Ovary (tissue), 10 donors: ENCODE results near the gene MAFB. TPM values are rescaled to one million over a fixed set of nuclear protein-coding genes. Genes with fewer than 3 reads are reported as not detected.
A peak's percentile ranks its signal among the peaks of the same experiment; 100 is the strongest.
"Not testable (repeated sequence)": the region's sequence is repeated elsewhere in the genome, so short reads cannot be mapped to it uniquely, and the experiment has no call there.

Experiments
- DNase-seq, 5 donors: peaks; one replicate each; pipeline ENCODE4 v3.0.0-alpha.2; 2019 to 2020
- H3K27ac ChIP-seq, 2 donors: fragments of 200-600 bp; one replicate each; pipeline versions ENCODE4 v1.5.1 to v1.8.0; 2019 to 2022
- H3K27me3 ChIP-seq: fragments of 200-600 bp; one replicate; pipeline ENCODE4 v1.8.0; 2022
- H3K36me3 ChIP-seq: fragments of 200-600 bp; sonication (generic); one replicate; pipeline ENCODE4 v1.5.1; 2019
- H3K4me1 ChIP-seq: one replicate; pipeline ENCODE4 v1.8.1; 2013; ENCODE audit warnings: mild to moderate bottlenecking, moderate library complexity; ENCODE audit not compliant: insufficient read depth
- H3K4me3 ChIP-seq: fragments of 200-600 bp; sonication (generic); one replicate; pipeline ENCODE4 v1.5.1; 2017
- H3K9me3 ChIP-seq, 2 donors: fragments of 200-600 bp in 1 of 2; sonication (generic) in 1 of 2; one replicate each; pipeline versions ENCODE4 v1.5.1 to v1.8.1; 2013 to 2019; ENCODE audit warnings: mild to moderate bottlenecking in 1 of 2, moderate library complexity in 1 of 2
- CTCF ChIP-seq, 3 donors: fragments of 450-650 bp in 2 of 3; fragments of 200-600 bp in 1 of 3; IDR thresholded peaks; one replicate each; pipeline versions ENCODE4 v1.5.1 to v1.8.0; 2016 to 2022; ENCODE audit warnings: antibody characterized with exemption in 3 of 3, mild to moderate bottlenecking in 1 of 3
- EP300 ChIP-seq: sonication (generic); formaldehyde crosslinking; IDR thresholded peaks from one replicate; pipeline ENCODE4 v1.6.1; 2017; ENCODE audit warnings: antibody characterized with exemption
- POLR2A ChIP-seq: fragments of 450-650 bp; IDR thresholded peaks from one replicate; pipeline ENCODE4 v1.6.1; 2017; ENCODE audit warnings: antibody characterized with exemption, mild to moderate bottlenecking, moderate library complexity
- WGBS, 3 donors: extraction: QIAGEN DNeasy Blood & Tissue Kit in 1 of 3; methylation state at CpG; one replicate each; pipeline versions ENCODE4 v1.1.5 to v1.1.7; 2013 to 2017; 5-methylcytosine and 5-hydroxymethylcytosine counted together
- intact Hi-C, 4 donors: fragments of 100-400 bp; cut with DNase I; formaldehyde crosslinking; loops; one replicate each; pipeline versions ENCODE4 v1.11.0 to v1.15.1; 2022 to 2023
- long read RNA-seq, 3 donors: library from polyadenylated mRNA in 2 of 3; unstranded in 2 of 3; transcript quantifications; one replicate each; pipeline ENCODE4 v2.0.0 and lab custom pipeline, GENCODE V29; 2021 to 2026
- polyA plus RNA-seq, 2 donors: library from polyadenylated mRNA; stranded (reverse); fragments of 200-250 nt in 1 of 2; fragments of 350-450 nt in 1 of 2; fragmentation: Illumina TruSeq in 1 of 2; extraction: RNeasy Lipid Tissue Mini Kit (QIAGEN cat#74804) in 1 of 2; gene quantifications; one replicate each; pipeline ENCODE4 v1.2.3, GENCODE V29; 2013 to 2014
- total RNA-seq, 7 donors: library from RNA; depleted of rRNA in 2 of 7; stranded (reverse); fragments of >200 nt in 2 of 7; fragmentation: NEBNext Ultra II Directional in 3 of 7; extraction: Animal tissue kit (Norgen Biotek cat#: 25700) in 3 of 7; gene quantifications; one replicate each; pipeline versions ENCODE4 v1.1.0 to v1.2.4, GENCODE V29; 2016 to 2023
- donor health status: DM: no; HTN: no; CAD: no; lungs with moderate emphysema.
- donor health status: DM: no; HTN: no; CAD: no.
- donor health status: Bipolar disorder and iron deficiency.
- donor health status: DM: yes; HTN: yes; CAD: no.
- donor health status: DM: no; HTN: no; CAD: no.
- donor health status: DM: yes; HTN: yes; CAD: no.

MAFB gene
- total RNA-seq = 10 to 100 TPM in 4 of 7 donors, 1 to 10 TPM in 3; 7.9 to 29.4 (median 11.9) TPM
- polyA plus RNA-seq = 10 to 100 TPM in 1 of 2 donors, 1 to 10 TPM in 1; 6.9 to 19.3 TPM
- long read RNA-seq, donor 1, transcript MAFB-201 (1 exons, 3,393 nt) = major isoform, 11 of 11 reads
- long read RNA-seq, donor 1, partial matches to known transcripts = 0 of 11 reads
- long read RNA-seq, donor 1, other reads (novel, unspliced or antisense) = 0 of 11 reads
- long read RNA-seq, donor 2, partial matches to known transcripts = 0 of 1 reads
- long read RNA-seq, donor 2, other reads (novel, unspliced or antisense) = 0 of 1 reads
- long read RNA-seq, donor 3, transcript MAFB-201 (1 exons, 3,393 nt) = major isoform, 122 of 122 reads
- long read RNA-seq, donor 3, partial matches to known transcripts = 0 of 122 reads
- long read RNA-seq, donor 3, other reads (novel, unspliced or antisense) = 0 of 122 reads

DNA sequence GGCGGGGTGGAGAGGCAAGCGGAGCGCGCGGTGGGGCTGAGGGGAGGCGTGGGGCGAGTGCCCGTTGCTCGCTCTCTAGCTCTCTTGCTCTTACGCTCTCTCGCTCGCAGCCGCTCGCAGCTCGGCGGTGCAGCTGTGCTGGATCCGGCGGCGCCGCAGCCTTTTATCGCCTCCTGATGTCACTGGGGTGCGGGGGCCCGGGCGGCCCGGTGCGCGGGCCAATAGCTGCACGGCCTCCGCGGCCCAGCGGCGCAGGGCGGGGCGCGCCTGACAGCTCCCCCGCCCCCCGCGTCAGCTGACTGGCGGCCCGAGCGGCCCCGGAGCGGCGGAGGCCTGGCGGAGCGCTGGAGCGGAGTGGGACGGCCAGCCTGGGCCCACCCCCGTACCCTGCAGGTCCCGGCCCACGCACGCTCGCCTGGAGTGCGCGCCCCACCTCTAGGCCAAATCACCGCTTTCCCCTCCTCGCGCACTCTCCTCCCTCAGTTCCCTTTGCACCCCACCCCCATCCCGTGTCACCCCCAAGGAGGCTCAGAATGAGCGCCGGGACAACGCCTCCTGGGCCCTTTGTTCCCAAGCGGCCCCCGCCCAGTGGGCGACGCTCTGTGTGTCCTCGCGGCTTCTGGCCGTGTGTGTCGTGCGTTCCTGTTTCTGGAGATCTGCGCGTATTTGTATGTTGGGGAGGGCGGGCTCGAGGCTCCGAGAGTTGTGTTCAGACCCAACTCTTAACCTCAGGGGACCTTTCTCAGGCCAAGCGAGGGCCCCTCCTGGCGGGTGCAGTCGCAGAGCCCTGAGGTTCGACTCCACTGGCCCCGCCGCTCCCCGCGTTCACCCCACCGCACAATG lies at the start of gene MAFB:
Gene MAFB (minus strand): TSS at position 137 of the 843 bp plus-strand sequence. CDS start 386 bp downstream, outside the sequence.
- Histone ChIP-seq H3K4me3 (peak within 1 kb of the TSS; percentile 59), H3K36me3 (no peaks in the 10 kb centered on the region), H3K4me1 (peaks cover 9% of the 10 kb centered on the region), H3K27ac (peak within 1 kb of the TSS; percentile 61 to 92), H3K27me3 (peaks cover 4% of the 10 kb centered on the region), H3K9me3 (no peaks in the 10 kb centered on the region)
- intact Hi-C loops = loop anchor here in 2 of 4 donors (5.0 to 10.0 kb wide), 2 partner anchors 805 to 852 kb away; no protein-coding TSS in a partner anchor
- peak; percentile 94 for TF ChIP-seq POLR2A
- TF ChIP-seq CTCF (IDR thresholded peaks at IDR 0.05) = peak in 1 of 3 donors; percentile 10
- TF ChIP-seq EP300 = no peak
- 0 to 1% (median 0%) methylated on average over 60 to 85 of the region's 85 CpGs for WGBS, 3 donors
- peak; percentile 91 to 95 (median 93) for DNase-seq

- WGBS, 3 donors = 73 to 79% (median 75%) methylated on average over 4 of the region's 4 CpGs
- H3K27me3 ChIP-seq, H3K36me3 ChIP-seq, H3K9me3 ChIP-seq, H3K4me1 ChIP-seq, DNase-seq, H3K4me3 ChIP-seq, intact Hi-C loops, H3K27ac ChIP-seq: not testable (repeated sequence)
Observed at GRCh38 chr20:40736468-40736867, 47.4 kb upstream of the MAFB start.

DNA sequence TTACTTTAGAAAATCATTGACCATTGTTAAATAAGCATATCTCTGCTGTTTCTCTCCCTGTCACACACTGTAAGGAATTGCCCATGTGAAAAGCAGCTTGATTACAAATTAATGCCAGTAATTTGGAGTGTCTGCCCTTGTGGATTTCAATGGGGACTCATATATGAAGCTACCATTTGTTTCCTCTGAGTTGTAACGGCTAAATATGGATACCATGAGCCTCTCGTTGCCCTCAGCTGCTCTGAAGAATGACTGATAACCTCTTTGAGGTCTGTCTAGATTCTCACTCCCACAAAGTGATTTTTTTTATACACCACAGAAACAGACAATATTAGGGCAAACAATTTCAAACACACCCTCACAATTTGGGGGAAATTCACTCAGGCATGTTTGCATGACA lies 40.0 kb upstream of the MAFB start:
- no peak for DNase-seq
- 16 to 47% (median 27%) methylated on average over 2 of the region's 2 CpGs for WGBS, 3 donors
- no peaks in the 10 kb centered on the region for H3K27me3 ChIP-seq
- no peak overlapping the region for H3K4me3 ChIP-seq
- intact Hi-C loops = no loop called here
- no peaks in the 10 kb centered on the region for H3K36me3 ChIP-seq
- no peak for TF ChIP-seq POLR2A
- no peak overlapping the region for H3K27ac ChIP-seq
- H3K4me1 ChIP-seq = no peaks in the 10 kb centered on the region
- H3K9me3 ChIP-seq = no peaks in the 10 kb centered on the region

- H3K9me3 ChIP-seq = no peaks in the 10 kb centered on the region
Observed at GRCh38 chr20:40728470-40728869, 39.4 kb upstream of the MAFB start.

More at GRCh38 chr20:40728470-40728869, 39.4 kb upstream of the MAFB start:
- no peaks in the 10 kb centered on the region for H3K4me1 ChIP-seq
- no peak overlapping the region for H3K27ac ChIP-seq
- no peak for TF ChIP-seq EP300
- TF ChIP-seq POLR2A = no peak
- no peak for TF ChIP-seq CTCF (IDR thresholded peaks at IDR 0.05)
- no peaks in the 10 kb centered on the region for H3K36me3 ChIP-seq
- no peak overlapping the region for H3K4me3 ChIP-seq
- no peak for DNase-seq
- intact Hi-C loops = no loop called here
- H3K27me3 ChIP-seq = no peaks in the 10 kb centered on the region
- WGBS, 3 donors = 36 to 60% (median 55%) methylated on average over 1 of the region's 1 CpG
